SW 1271 (cell line): ENCODE data around the gene OR6C2.
"Not testable (repeated sequence)": the region's sequence is repeated elsewhere in the genome, so short reads cannot be mapped to it uniquely, and the experiment has no call there.

Experiments
- DNase-seq, 2 experiments: peaks; one replicate each; lab custom pipeline; 2025; lab: John Stamatoyannopoulos, UW

OR6C2 gene

DNA sequence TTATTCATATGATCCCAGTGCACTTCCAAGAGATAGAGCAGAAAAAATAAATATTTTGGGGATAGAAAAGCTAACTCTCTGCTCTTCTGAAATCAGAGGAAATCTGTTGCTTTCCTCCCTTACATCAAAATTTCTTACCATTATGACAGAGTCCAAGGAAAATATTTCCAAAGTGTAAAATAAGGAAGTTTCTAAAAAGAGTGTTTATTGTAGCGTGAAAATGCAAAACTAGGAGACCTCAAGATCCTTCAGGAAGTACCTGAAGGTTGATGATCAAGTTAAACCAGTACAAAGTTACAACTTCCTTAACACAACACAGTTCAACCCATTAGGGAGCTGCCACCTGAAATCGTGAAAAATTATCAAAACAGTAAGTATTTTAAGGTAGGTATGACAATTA lies at the start of gene OR6C2:
Gene OR6C2 (plus strand): TSS at position 301 of the 400 bp plus-strand sequence. CDS start 8,138 bp downstream, outside the sequence.
- no peak for DNase-seq

DNA sequence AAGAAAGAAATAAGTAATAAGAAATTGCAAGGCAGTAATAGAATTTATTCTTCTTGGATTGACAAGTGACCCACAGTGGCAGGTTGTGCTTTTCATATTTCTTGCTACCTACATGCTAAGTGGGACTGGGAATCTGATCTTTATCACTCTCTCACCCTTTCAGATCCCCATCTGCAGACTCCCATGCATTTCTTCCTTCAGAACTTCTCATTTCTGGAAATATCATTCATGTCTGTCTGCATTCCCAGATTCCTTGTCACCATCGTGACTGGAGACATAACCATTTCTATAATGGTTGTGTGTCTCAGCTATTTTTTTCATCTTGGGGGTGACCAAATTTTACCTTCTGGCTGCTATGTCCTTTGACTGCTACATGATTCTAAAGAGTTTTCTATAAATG lies 47.5 kb upstream of the OR6C2 start:
- DNase-seq, result no peak

DNA sequence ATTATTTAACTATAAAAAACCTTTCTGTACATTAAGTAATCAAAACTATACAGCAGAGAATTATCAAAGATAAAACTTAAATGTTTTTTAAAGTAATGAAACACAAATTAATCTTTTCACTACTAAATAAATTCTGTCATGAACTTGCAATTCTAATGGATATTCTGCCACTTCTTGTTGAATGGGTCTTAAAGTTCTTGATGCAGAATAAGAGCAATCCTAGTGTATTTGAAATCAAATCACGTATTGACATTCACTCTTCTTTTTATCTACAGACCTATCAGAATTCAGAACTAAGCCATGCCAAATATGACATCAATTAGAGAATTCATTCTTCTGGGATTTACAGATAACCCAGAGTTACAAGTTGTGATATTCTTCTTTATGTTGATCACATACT lies 43.6 kb upstream of the OR6C2 start, which contains the start of gene OR6C65:
Gene OR6C65 (plus strand): TSS at position 301 of the 400 bp plus-strand sequence. CDS start 0 bp downstream, at position 301.
- no peak for DNase-seq

DNA sequence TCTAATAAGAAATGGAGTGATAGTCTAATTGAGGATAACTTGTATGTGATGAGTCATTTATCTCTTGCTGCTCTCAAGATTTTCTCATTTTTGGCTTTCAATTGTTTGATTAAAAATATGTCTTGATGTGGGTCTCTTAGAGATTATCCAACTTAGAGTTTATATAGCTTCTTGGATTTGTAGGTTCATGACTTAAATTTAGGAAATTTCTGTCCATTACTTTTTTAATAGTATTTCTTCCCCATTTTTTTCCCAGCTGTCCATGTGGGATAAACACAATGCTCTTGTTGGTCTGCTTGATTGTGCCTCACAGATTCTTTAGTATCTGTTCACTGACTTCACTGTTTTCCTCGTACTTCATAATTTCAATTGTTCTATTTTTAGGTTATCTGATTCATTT lies 36.0 kb upstream of the OR6C2 start:
- DNase-seq, result no peak

DNA sequence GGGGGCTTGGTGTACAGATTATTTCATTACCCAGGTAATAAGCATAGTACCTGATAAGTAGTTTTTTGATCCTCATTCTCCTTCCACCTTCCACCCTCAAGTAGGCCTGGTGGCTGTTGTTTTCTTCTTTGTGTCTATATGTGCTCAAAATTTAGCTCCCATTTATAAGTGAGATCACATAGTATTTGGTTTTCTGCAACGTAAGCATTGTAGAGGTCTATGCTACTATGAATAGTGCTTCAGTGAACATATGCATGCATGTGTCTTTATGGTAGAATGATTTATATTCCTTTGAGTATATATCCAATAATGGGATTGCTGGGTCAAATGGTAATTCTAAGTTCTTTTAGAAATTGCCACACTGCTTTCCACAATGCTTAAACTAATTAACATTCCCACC lies 34.7 kb upstream of the OR6C2 start:
- not testable (repeated sequence) for DNase-seq

DNA sequence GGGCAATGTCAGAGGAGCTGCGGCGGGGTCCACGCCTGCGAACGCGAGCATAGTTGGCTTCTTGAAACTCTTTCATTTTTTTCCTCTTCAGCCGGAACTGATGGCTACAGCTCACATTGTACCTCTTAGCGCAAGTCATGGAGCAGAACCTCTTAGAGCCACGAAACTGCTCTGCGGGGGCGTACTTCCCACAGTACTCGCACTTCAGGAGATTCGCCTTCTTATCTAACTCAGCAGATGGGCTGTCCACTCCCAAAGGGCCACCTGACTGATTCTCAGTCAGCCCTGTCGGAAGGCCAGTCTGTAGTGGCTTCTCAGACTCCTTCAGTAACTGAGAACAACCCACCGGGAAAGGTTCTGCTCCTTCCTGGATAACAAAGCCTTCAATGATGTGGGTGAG lies 31.7 kb upstream of the OR6C2 start:
- DNase-seq, result not testable (repeated sequence)

DNA sequence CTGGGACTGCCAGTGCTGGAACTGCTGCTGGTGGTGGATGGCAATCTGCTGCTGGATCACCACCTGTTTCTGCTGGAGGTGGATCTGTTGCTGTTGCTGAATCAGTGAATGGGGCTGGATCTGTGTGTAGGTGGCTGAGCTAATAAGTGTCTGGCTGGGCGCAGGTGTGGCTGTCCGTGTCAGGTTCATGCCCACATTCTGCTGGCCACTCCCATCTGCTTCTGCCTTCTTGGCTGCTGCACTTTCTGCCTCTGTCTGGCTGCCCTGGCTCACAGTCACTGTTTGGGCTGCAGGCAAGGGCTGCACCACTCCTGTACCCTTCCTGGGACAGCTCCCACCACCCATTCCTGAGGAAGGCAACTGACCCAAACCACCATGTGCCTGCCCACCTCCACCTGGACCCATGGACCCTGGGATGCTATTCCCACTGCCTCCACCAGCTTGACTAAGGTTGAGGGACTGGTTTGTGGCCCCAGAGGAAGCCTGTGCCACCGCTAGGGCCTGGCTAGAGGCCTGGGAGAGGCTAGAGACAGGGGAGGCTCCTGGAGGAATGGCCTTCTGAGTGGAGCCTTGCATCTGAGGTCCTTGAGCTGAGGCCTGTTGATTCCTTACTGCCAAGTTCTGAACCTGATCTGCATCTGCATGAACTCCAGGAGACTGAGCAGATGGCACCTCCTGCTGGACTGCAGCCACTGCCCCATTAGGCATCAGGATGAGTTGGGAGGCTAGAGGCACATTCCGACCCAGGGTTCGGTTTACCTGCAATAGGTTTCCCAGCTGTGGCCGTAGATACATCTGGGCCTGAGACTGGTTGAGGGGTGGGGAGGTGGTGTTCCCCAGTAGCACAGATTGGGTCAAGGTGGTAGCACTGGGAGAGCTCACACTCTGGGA lies 30.1 kb upstream of the OR6C2 start:
- DNase-seq, result not testable (repeated sequence)

DNA sequence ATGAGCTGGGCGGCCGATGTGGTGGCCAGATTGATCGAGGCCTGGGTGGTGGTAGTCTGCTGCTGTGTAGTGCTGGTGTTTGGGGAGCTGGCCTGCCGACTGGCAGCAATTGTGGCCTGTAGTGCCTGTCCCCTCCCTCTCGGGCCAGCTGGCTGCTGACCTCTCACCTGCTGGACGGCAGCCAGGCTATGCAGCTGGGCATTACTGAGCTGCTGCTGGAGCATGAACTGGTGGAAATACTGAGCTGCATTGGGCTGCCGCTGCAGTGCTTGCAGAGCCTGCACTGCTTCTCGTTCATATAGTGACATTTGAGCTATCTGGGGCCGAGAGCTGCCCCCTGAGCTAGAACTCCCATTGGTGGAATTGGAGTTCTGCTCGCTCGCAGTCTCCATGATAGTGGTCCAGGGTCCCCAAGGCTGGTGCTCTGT lies 29.5 kb upstream of the OR6C2 start:
- not testable (repeated sequence) for DNase-seq

DNA sequence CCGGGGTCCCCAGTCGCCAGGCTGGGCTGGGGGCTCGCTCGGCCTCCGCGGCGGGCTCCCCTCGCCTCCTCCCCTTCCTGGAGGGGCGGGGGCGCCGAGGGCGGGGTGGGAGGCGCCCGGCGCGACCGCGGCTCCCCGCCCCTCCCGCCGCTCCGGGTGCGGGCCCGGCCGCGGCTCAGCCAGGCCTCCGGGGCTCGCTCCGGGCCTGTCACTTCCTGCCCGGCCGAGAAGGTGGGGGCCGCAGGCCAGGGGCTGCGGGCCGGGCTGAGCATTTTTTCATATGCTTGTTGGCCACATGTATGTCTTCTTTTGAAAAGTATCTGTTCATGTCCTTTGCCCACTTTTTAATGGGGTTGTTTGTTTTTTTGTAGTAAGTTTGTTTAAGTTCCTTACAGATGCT lies 29.0 kb upstream of the OR6C2 start:
- not testable (repeated sequence) for DNase-seq

DNA sequence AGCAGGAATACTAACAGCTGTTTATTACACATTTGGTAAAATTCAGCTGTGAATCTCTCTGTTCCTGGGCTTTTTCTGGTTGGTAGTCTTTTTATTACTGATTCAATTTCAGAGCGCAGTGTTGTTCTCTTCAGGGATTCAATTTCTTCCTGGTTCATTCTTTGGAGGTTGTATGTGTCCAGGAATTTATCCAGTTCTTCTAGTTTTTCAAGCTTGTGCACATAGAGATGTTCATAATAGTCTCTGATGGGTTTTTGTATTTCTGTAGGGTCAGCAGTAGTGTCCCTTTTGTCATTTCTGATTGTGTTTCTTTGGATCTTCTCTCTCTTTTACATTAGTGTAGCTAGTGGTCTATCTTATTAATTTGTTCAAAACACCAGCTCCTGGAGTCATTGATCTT lies 26.9 kb upstream of the OR6C2 start:
- no peak for DNase-seq

DNA sequence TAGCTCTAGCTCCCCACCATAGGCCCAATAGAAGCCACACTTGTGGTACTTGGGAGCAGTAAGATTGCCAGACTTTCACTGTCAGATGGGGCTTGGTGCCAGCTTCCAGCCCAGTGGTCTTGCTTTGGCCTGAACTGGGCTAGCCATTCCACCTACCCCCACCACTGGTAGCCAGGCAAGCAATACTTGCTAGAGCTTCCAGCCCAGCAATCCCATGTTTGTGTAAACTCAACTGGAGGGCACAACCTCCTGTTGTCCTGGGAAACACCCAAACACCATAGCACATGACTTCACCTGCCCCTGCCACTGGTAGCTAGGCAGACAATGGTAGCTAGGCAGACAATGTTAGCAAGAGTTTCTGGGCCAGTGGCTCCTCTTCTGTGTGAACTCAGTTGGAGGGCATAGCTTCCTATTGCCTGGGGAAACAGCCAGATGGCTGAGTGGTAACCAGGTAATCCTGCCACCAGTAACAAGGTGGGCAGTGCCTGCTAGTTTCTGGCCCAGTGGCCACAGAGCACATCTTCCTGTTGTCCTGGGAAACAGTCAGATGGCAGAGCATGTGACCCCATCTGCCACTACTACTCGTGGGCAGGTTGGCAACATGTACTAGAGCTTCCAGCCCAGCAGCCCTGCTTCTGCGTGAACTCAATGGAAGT lies 23.4 kb upstream of the OR6C2 start:
- DNase-seq, result no peak

DNA sequence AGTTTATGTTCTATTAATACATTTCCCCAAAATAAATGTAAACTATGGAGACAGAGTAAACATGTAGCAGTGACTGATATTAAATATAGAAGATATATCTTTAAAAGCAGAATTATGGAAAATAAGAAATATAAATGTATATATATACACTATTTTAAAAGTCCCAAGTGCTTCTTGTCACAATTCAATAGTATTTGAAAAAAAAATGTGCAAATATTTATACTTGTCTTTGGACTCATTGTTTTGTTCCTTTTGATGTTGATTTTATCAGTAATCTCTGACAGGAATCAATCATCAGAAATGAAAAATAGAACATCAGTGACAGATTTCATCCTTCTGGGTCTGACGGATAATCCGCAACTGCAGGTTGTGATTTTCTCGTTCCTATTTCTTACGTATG lies 17.9 kb upstream of the OR6C2 start, which contains the start of gene OR6C76:
Gene OR6C76 (plus strand): TSS at position 301 of the 400 bp plus-strand sequence. CDS start 0 bp downstream, at position 301.
- no peak for DNase-seq

DNA sequence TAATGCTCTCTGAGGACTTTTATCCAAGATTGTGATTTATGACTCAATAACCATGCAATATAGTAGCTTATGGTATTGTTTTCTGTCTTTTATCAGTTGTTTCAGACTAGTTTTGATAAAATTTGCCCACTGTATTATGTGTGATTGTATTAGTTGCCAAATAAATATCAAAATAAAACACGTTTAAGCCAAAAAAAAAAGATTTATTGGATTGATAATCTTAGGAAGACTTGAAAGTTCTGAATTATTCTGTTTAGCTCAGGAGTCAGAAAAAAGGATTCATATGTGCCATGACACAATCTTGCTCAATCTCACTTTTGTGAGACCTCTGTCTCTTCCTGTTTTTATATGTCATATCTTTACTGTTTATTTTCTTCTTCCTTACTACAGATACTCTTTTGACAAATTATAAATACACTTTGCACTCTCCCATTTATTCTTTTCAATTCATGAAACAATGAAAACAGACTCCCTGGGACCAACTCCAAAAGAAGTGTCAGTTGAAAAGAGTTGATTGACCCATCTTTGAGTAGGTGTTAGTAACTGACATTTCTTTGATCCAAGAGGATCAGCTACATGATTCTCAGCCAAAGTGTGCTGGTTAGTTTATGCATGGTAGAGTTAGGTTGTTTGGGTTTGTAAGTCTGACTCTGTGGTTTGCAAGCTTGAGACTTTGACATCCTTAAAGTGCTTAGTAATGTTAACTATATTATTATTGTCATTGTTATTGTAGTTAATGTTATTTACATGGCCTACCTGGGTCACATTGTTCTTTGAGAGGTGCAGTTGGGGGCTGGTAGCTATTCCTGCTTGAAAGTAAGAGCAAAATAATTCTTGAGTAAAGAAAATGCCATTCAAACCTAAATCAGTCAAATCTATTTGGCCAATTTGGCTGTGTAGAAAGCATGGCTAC lies 15.3 kb upstream of the OR6C2 start:
- DNase-seq, result no peak

DNA sequence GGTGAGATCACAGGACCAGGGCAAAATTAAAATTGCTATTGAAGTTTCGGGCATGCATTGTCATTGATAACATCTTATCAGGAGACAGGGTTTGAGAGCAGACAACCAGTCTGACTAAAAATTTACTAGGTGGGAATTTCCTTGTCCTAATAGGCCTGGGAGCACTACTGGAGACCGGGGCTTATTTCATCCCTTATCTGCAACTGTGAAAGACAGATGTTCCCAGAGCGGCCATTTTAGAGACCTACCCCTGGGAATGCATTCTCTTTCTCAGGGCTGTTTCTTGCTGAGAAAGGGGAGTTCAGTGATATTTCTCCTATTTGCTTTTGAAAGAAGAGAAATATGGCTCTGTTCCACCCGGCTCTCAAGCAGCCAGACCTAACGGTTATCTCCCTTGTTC lies 2.6 kb upstream of the OR6C2 start:
- DNase-seq, result not testable (repeated sequence)

DNA sequence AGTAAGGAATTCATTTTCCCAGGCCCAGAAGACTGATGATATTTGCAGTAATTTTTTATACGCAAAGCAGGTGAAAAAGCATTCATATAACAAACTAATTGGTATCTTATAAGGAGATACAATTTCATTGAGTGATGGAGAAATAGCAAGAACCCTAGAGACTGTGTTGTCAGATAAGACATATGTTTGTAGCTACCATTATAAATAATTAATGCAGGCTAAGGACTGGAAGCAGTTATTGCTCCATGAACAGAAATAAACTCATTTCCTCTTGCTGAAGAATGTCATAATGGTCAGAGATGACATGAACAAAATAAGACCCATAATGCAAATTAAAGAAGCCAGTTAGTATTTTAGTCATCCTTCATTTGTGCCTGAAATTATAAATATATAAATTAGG lies 1.5 kb downstream of the OR6C2 start:
- DNase-seq, result no peak

DNA sequence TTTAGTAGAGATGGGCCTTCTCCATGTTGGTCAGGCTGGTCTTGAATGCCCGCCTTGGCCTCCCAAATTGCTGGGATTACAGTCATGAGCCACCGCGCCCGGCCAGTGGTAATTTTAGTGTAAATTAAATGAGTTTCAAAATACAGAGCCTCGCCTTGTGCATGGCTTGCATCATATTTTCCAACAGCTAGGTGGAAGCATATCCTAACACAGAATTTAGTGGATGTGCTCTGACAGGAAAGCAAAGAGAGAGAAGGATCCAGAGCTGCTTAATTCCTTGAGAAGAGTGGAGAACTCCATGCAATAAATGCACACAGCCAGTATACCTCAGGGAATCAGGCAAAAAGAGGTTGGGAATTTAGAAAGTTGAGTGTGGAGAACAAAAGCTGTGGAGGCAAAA lies 2.5 kb downstream of the OR6C2 start:
- no peak for DNase-seq

DNA sequence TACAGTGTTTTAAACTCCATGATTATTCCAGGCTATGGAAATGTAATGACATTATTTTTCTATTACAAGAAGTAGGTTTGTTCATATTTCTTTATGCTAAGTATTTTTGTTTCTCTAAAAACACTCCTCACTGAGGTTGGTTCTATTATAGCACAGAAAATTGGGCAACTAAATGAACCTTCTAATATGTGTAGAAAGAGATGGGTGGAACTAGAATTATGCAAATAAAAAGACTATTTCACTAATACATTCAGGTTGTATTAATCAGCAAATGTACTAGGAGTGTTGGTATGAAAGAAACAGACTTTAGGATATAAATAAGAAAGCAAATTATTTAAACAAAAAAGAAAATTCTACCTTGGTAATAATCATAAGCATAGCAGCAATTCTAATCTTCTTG lies 4.9 kb downstream of the OR6C2 start:
- no peak for DNase-seq

DNA sequence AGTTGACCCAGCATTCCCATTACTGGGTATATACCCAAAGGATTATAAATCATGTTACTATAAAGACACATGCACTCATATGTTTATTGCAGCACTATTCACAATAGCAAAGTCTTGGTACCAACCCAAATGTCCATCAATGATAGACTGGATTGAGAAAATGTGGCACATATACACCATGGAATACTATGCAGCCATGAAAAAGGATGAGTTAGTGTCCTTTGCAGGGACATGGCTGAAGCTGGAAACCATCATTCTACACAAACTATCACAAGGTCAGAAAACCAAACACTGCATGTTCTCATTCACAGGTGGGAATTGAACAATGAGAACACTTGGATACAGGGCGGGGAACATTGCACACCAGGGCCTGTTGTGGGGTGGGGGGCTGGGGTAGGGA lies 21.1 kb downstream of the OR6C2 start:
- not testable (repeated sequence) for DNase-seq

DNA sequence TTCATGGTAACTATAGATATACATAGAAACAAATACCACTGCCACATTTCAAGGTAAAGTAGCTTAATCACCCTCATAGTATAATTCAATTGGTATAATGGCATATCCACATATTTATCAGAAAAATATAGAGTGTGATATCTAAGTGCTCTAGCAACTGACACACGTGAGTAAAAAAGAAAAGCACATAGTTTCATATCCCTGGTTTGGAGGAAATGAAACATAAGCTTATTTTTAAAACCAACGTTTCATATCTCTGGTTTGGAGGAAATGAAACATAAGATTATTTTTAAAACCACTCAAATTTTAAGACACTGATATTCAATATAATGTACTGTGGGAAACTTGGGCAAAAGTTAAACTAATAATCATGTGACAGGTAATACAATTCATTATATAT lies 24.0 kb downstream of the OR6C2 start:
- no peak for DNase-seq

DNA sequence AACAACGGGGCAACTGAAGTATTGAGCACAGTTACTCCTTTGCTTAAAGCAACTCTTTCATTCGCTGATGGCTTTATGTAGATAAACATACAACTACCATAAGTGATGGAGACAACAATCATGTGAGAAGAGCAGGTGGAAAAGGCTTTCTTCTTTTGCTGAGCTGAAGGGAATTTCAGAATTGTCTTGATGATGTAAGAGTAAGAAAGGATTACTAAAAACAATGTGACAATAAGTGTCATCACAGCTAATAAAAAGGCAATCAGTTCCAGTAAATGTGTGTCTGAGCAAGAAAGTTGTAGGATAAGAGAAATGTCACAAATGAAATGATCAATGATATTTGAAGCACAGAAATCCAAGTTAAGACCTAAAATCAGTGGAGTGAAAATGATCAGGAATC lies 25.4 kb downstream of the OR6C2 start:
- no peak for DNase-seq

DNA sequence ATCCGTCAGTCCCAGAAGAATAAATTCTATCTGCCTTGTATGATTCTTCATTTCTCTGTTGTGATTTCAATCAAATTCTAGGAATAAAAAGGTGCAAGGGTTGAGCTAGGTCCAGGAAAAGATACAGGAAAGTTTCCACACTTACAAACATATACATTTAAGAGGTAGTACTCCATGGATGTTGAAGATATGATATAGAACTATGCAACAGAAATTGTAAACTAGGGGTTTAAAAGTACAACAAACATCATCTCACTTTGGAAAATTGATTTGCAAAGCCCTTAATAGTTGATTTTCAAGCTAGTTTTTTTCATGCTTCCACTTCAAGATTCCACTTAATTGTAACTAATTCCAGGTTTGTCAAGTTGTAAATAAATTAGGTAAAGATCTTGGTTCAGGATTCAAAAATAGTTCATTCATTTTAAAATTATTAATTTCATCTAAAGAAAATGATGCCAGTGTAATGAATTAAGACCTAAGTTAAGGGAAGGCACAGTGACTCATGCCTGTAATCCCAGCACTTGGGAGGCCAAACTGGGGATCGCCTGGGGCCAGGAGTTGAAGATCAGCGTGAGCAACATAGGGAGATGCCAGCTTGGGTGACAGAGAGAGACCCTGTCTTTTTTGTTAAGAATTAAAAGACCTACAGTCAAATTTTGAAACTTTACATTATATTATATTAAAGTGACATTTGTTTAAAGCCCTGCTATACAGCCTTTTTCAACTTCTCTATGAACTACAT lies 26.4 kb downstream of the OR6C2 start, which contains the start of gene OR6C70:
Gene OR6C70 (minus strand): TSS at position 51 of the 742 bp plus-strand sequence. CDS start 0 bp downstream, at position 51.
- no peak for DNase-seq
